WTC11 (cell line): ENCODE results near the gene LIN7C. TPM values are rescaled to one million over a fixed set of nuclear protein-coding genes. Genes with fewer than 3 reads are reported as not detected.

Experiments
- ATAC-seq: fragments of 200-7000 bp; cut with Tn5 transposase; 2 replicates; pipeline ENCODE4 v1.10.0; 2021; ENCODE audit warnings: mild to moderate bottlenecking, moderate library complexity
- CTCF ChIA-PET: fragments of 300-600 bp; sonication (Branson Sonifier 250); formaldehyde crosslinking; loops from one replicate; lab custom pipeline; 2021; ENCODE audit warnings: antibody characterized with exemption; lab: Charles Lee
- POLR2A ChIA-PET: fragments of 350-600 bp; sonication (Branson Sonifier 250); formaldehyde crosslinking; loops from one replicate; lab custom pipeline; 2021; ENCODE audit warnings: antibody characterized with exemption; lab: Charles Lee
- DNase-seq: peaks from one replicate; pipeline ENCODE4 v3.0.0; 2021; ENCODE audit warnings: low spot score
- H3K27ac Mint-ChIP-seq: 2 replicates; pipeline ENCODE4 v1.8.0; 2021; ENCODE audit warnings: mixed read lengths
- H3K27me3 Mint-ChIP-seq: 2 replicates; pipeline ENCODE4 v1.8.0; 2021; ENCODE audit warnings: low read depth, mild to moderate bottlenecking, moderate library complexity, mixed read lengths
- H3K36me3 Mint-ChIP-seq: 2 replicates; pipeline ENCODE4 v1.8.0; 2021; ENCODE audit warnings: mixed read lengths
- H3K4me1 Mint-ChIP-seq: 2 replicates; pipeline ENCODE4 v1.8.0; 2022; ENCODE audit warnings: mixed read lengths
- H3K4me3 Mint-ChIP-seq: 2 replicates; pipeline ENCODE4 v1.8.0; 2021; ENCODE audit warnings: mild to moderate bottlenecking, moderate library complexity, mixed read lengths
- H3K9me3 Mint-ChIP-seq: 2 replicates; pipeline ENCODE4 v1.8.0; 2021; ENCODE audit warnings: mixed read lengths
- ATF1 ChIP-seq: sonication (generic); formaldehyde crosslinking; IDR thresholded peaks from 2 replicates; pipeline ENCODE4 v1.8.1; 2023; ENCODE audit warnings: mild to moderate bottlenecking, moderate library complexity, missing genetic modification reagents
- CBFB ChIP-seq: sonication (generic); formaldehyde crosslinking; IDR thresholded peaks from 2 replicates; pipeline ENCODE4 v1.8.1; 2022; ENCODE audit warnings: mild to moderate bottlenecking, low read depth, missing genetic modification reagents
- CDX4 ChIP-seq: fragments of 250-450 bp; sonication (Bioruptor Pico); IDR thresholded peaks from 2 replicates; pipeline ENCODE4 v1.9.0; 2021; ENCODE audit warnings: moderate library complexity, mild to moderate bottlenecking, inconsistent platforms, borderline replicate concordance
- CREB1 ChIP-seq: sonication (generic); formaldehyde crosslinking; IDR thresholded peaks from 2 replicates; pipeline ENCODE4 v1.8.0; 2023; ENCODE audit warnings: mild to moderate bottlenecking, missing genetic modification reagents
- ETV6 ChIP-seq: sonication (generic); formaldehyde crosslinking; IDR thresholded peaks from 2 replicates; pipeline ENCODE4 v1.8.1; 2022; ENCODE audit warnings: mild to moderate bottlenecking, missing genetic modification reagents
- FOXJ3 ChIP-seq: sonication (generic); formaldehyde crosslinking; IDR thresholded peaks from 2 replicates; pipeline ENCODE4 v1.9.0; 2021; ENCODE audit warnings: missing genetic modification reagents, mild to moderate bottlenecking, borderline replicate concordance
- GABPB1 ChIP-seq: sonication (generic); formaldehyde crosslinking; IDR thresholded peaks from 2 replicates; pipeline ENCODE4 v1.8.1; 2023; ENCODE audit warnings: mild to moderate bottlenecking, missing genetic modification reagents
- GRHL2 ChIP-seq: fragments of 250-450 bp; sonication (Bioruptor Pico); IDR thresholded peaks from 2 replicates; pipeline ENCODE4 v1.8.0; 2022; ENCODE audit warnings: mild to moderate bottlenecking, moderate library complexity; ENCODE audit not compliant: insufficient replicate concordance, severe bottlenecking
- HMGXB4 ChIP-seq: sonication (generic); formaldehyde crosslinking; IDR thresholded peaks from 2 replicates; pipeline ENCODE4 v1.8.1; 2023; ENCODE audit warnings: mild to moderate bottlenecking, moderate library complexity, missing genetic modification reagents
- NR2C2 ChIP-seq: sonication (generic); formaldehyde crosslinking; IDR thresholded peaks from 2 replicates; pipeline ENCODE4 v1.8.0; 2022; ENCODE audit warnings: mild to moderate bottlenecking, missing genetic modification reagents
- NR3C1 ChIP-seq: sonication (generic); formaldehyde crosslinking; conservative IDR thresholded peaks from 2 replicates; pipeline ENCODE4 v1.8.1; 2023; ENCODE audit warnings: low read depth, mild to moderate bottlenecking, missing genetic modification reagents
- TEAD1 ChIP-seq: sonication (generic); formaldehyde crosslinking; IDR thresholded peaks from 2 replicates; pipeline ENCODE4 v1.8.0; 2022; ENCODE audit warnings: mild to moderate bottlenecking, missing genetic modification reagents
- TEAD4 ChIP-seq: sonication (generic); formaldehyde crosslinking; IDR thresholded peaks from 2 replicates; pipeline ENCODE4 v1.8.0; 2022; ENCODE audit warnings: mild to moderate bottlenecking, missing genetic modification reagents
- USF1 ChIP-seq: sonication (generic); formaldehyde crosslinking; IDR thresholded peaks from 2 replicates; pipeline ENCODE4 v1.8.0; 2022; ENCODE audit warnings: mild to moderate bottlenecking, missing genetic modification reagents
- ZBTB21 ChIP-seq: sonication (generic); formaldehyde crosslinking; IDR thresholded peaks from 2 replicates; pipeline ENCODE4 v1.8.1; 2023; ENCODE audit warnings: mild to moderate bottlenecking, missing genetic modification reagents, borderline replicate concordance
- ZNF121 ChIP-seq: sonication (generic); formaldehyde crosslinking; IDR thresholded peaks from 2 replicates; pipeline ENCODE4 v1.8.0; 2023; ENCODE audit warnings: missing genetic modification reagents
- ZNF138 ChIP-seq: sonication (generic); formaldehyde crosslinking; conservative IDR thresholded peaks from 2 replicates; pipeline ENCODE4 v1.8.1; 2022; ENCODE audit warnings: mild to moderate bottlenecking, moderate library complexity, missing genetic modification reagents
- ZNF317 ChIP-seq: sonication (generic); formaldehyde crosslinking; IDR thresholded peaks from 2 replicates; pipeline ENCODE4 v1.8.1; 2023; ENCODE audit warnings: low read depth, mild to moderate bottlenecking, moderate library complexity, missing genetic modification reagents, borderline replicate concordance
- ZNF425 ChIP-seq: fragments of 250-450 bp; sonication (Bioruptor Pico); conservative IDR thresholded peaks from 2 replicates; pipeline ENCODE4 v1.9.0; 2021; ENCODE audit warnings: mild to moderate bottlenecking
- ZNF512 ChIP-seq: sonication (generic); formaldehyde crosslinking; IDR thresholded peaks from 2 replicates; pipeline ENCODE4 v1.8.1; 2022; ENCODE audit warnings: missing genetic modification reagents, borderline replicate concordance
- total RNA-seq: library from RNA; stranded (reverse); gene quantifications from 3 replicates; pipeline ENCODE4 v1.2.3, GENCODE V29; 2021
- TF ChIP-seq, protein P1 (sequence below): sonication (generic); formaldehyde crosslinking; IDR thresholded peaks from 2 replicates; pipeline ENCODE4 v1.8.1; 2023; ENCODE audit warnings: mild to moderate bottlenecking, missing genetic modification reagents
- TF ChIP-seq, protein P2 (sequence below): sonication (generic); formaldehyde crosslinking; IDR thresholded peaks from 2 replicates; pipeline ENCODE4 v1.8.1; 2022; ENCODE audit warnings: mild to moderate bottlenecking, missing genetic modification reagents, moderate library complexity, borderline replicate concordance
- TF ChIP-seq, protein P3 (sequence below): sonication (generic); formaldehyde crosslinking; IDR thresholded peaks from 2 replicates; pipeline ENCODE4 v1.8.1; 2022; ENCODE audit warnings: low read depth, missing genetic modification reagents, borderline replicate concordance

The LIN7C gene
- total RNA-seq, 1 experiment from 2014 or later: 39.4 TPM

DNA sequence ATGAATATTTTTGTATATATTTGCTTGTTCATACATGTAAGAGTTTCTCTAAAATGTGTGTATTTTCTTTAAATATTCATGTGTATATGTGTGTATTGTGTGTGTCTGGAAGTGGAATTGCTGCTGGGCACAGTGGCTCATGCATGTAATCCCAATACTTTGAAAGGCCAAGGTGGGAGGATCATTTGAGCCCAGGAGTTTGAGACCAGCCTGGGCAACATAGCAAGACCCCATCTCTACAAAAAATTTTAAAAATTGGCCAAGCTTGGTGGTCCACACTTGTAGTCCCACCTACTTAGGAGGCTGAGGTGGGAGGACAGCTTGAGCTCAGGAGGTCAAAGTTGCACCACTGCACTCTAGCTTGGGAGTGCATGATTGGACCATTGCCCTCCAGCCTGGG, 29.3 kb downstream of the LIN7C start:
- no peak overlapping the region for H3K27ac Mint-ChIP-seq
- DNase-seq: no peak
- H3K36me3 Mint-ChIP-seq: peaks cover 2% of the 10 kb centered on the region; the same call in 1 of the 2 replicates
- TF ChIP-seq, protein P1, sequence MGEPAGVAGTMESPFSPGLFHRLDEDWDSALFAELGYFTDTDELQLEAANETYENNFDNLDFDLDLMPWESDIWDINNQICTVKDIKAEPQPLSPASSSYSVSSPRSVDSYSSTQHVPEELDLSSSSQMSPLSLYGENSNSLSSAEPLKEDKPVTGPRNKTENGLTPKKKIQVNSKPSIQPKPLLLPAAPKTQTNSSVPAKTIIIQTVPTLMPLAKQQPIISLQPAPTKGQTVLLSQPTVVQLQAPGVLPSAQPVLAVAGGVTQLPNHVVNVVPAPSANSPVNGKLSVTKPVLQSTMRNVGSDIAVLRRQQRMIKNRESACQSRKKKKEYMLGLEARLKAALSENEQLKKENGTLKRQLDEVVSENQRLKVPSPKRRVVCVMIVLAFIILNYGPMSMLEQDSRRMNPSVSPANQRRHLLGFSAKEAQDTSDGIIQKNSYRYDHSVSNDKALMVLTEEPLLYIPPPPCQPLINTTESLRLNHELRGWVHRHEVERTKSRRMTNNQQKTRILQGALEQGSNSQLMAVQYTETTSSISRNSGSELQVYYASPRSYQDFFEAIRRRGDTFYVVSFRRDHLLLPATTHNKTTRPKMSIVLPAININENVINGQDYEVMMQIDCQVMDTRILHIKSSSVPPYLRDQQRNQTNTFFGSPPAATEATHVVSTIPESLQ (CRISPR knock-in tag): no peak
- TF ChIP-seq GRHL2 (CRISPR knock-in tag) (no peak), ZBTB21 (no peak), CDX4 (CRISPR knock-in tag) (no peak), ZNF121 (CRISPR knock-in tag) (peak; percentile 76)
- 0 out of 2 replicates have a peak, but pooled peaks cover 3% of the 10 kb centered on the region for H3K9me3 Mint-ChIP-seq
- H3K4me3 Mint-ChIP-seq: no peak overlapping the region
- H3K27me3 Mint-ChIP-seq: no peaks in the 10 kb centered on the region
- CTCF ChIA-PET: no interaction called here
- peaks cover 7% of the 10 kb centered on the region for H3K4me1 Mint-ChIP-seq
- no peak for ATAC-seq
- POLR2A ChIA-PET: interaction anchor here (0.5 kb wide), 1 partner anchor 12 kb away, joined by 3 read pairs; no protein-coding TSS in a partner anchor

DNA sequence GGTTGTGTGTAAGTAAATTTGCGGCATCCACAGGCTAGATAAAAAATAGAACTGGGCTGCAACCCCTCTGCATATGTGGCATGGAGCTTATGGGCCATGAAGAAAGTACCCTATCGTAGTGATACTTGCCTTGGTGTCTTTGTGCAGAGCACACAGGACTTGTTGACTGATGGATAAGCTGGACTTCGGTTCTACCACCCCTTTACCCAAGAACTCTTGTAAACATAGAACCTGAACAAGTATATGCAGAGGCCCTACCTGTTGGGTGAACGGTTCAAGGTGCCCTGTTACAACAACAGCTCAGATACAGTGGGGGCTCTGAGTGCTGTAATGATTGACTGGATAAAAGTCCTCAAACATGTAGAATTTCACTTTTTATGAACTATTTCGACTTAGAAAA, 30.9 kb downstream of the LIN7C start:
- H3K27ac Mint-ChIP-seq: no peak overlapping the region
- peaks cover 11% of the 10 kb centered on the region for H3K4me1 Mint-ChIP-seq
- ATAC-seq: no peak
- peaks cover 2% of the 10 kb centered on the region; the same call in 1 of the 2 replicates for H3K36me3 Mint-ChIP-seq
- POLR2A ChIA-PET: no interaction called here
- no peak for DNase-seq
- H3K27me3 Mint-ChIP-seq: no peaks in the 10 kb centered on the region
- CTCF ChIA-PET: no interaction called here
- no peak overlapping the region for H3K4me3 Mint-ChIP-seq
- H3K9me3 Mint-ChIP-seq: 0 out of 2 replicates have a peak, but pooled peaks cover 3% of the 10 kb centered on the region
- no peak for TF ChIP-seq ZNF512 (CRISPR knock-in tag)
- no peak for TF ChIP-seq NR2C2 (CRISPR knock-in tag)
- TF ChIP-seq, protein P2, sequence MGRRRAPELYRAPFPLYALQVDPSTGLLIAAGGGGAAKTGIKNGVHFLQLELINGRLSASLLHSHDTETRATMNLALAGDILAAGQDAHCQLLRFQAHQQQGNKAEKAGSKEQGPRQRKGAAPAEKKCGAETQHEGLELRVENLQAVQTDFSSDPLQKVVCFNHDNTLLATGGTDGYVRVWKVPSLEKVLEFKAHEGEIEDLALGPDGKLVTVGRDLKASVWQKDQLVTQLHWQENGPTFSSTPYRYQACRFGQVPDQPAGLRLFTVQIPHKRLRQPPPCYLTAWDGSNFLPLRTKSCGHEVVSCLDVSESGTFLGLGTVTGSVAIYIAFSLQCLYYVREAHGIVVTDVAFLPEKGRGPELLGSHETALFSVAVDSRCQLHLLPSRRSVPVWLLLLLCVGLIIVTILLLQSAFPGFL: no peak
- no peak for TF ChIP-seq CBFB (CRISPR knock-in tag)
- TF ChIP-seq ZNF138 (CRISPR knock-in tag): no peak
- TF ChIP-seq ETV6: no peak
- TF ChIP-seq USF1 (CRISPR knock-in tag): no peak
- TF ChIP-seq GABPB1 (CRISPR knock-in tag): no peak
- no peak for TF ChIP-seq CREB1 (CRISPR knock-in tag)
- TF ChIP-seq TEAD4 (CRISPR knock-in tag): no peak
- TF ChIP-seq ATF1 (CRISPR knock-in tag): no peak
- no peak for TF ChIP-seq FOXJ3 (CRISPR knock-in tag)
- TF ChIP-seq, protein P3, sequence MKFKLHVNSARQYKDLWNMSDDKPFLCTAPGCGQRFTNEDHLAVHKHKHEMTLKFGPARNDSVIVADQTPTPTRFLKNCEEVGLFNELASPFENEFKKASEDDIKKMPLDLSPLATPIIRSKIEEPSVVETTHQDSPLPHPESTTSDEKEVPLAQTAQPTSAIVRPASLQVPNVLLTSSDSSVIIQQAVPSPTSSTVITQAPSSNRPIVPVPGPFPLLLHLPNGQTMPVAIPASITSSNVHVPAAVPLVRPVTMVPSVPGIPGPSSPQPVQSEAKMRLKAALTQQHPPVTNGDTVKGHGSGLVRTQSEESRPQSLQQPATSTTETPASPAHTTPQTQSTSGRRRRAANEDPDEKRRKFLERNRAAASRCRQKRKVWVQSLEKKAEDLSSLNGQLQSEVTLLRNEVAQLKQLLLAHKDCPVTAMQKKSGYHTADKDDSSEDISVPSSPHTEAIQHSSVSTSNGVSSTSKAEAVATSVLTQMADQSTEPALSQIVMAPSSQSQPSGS: no peak
- no peak for TF ChIP-seq ZNF425 (CRISPR knock-in tag)
- TF ChIP-seq ZNF317 (CRISPR knock-in tag): no peak
- no peak for TF ChIP-seq HMGXB4 (CRISPR knock-in tag)
- TF ChIP-seq NR3C1 (CRISPR knock-in tag): no peak
- no peak for TF ChIP-seq TEAD1 (CRISPR knock-in tag)
- TF ChIP-seq ZNF121 (CRISPR knock-in tag): no peak
- TF ChIP-seq, all 79 proteins: peak for 0
